Renal pelvis (tissue), 4 donors: Measurements from ENCODE around the gene KCNH2. TPM values are rescaled to one million over a fixed set of nuclear protein-coding genes. Genes with fewer than 3 reads are reported as not detected.
"Not testable (repeated sequence)": the region's sequence is repeated elsewhere in the genome, so short reads cannot be mapped to it uniquely, and the experiment has no call there.

Source experiments
- DNase-seq: peaks from one replicate; pipeline ENCODE4 v3.0.0-alpha.2; 2013
- polyA plus RNA-seq, 3 donors: library from polyadenylated mRNA; unstranded; fragments of 120-200 nt; gene quantifications; one replicate each; pipeline ENCODE4 v1.2.1, GENCODE V29; 2013; ENCODE audit not compliant: insufficient read length in 3 of 3

The KCNH2 gene
- polyA plus RNA-seq, 3 donors = 16.9 to 22.5 (median 21.0) TPM

- DNase-seq = no peak
Measured at GRCh38 chr7:151013356-151013732, 35.2 kb upstream of the KCNH2 start.

DNA sequence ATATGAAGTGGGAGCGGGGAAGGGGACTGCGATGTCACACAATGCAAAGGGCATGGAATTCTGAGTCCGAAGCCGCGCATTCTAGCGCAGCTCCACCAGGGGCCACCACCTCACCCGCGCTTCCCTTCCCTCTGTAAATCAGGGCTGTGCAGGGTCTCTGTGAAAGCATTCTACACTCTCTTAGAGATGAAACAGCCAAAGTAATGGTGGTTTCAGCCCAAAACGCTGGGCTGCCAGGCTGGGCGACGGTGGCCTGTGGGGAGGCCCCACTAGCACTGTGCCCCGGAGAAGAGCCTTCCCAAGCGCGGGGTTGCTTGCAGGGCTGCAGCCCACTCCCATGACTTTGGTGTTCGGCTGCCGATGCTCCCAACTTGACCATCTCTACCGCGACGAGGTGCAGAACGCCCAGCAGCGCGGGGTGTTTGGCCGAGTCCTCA, 34.8 kb upstream of the KCNH2 start:
- no peak for DNase-seq

DNA sequence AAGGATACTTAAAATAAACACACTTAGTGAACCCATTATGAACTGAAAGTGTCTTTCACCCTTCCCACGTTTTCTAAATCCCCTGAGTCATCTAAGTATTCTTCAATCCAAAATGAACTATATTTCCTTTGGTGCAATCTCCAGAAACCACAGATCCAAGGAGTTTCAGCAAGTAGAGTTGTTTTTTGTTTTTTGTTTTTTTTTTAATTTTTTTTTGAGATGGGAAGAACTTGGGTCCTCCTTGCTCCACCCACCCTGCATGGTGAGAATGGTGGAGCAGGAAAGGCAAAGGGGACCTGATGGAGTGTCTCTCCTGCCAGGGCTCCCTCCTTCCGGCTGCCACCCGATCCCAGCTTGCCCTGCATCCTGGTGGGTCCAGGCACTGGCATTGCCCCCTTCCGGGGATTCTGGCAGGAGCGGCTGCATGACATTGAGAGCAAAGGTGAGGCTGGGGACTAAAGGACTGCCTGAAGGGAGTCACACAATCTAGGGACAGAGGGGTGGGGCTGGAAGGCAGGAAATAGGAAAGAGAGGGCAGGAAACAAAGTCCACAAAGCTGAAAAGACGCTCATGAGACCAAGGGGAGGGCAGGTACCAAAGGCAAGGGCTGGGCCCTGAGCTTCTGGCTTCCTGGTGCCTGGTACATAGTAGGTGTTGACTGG, 34.0 kb upstream of the KCNH2 start:
- no peak for DNase-seq

DNA sequence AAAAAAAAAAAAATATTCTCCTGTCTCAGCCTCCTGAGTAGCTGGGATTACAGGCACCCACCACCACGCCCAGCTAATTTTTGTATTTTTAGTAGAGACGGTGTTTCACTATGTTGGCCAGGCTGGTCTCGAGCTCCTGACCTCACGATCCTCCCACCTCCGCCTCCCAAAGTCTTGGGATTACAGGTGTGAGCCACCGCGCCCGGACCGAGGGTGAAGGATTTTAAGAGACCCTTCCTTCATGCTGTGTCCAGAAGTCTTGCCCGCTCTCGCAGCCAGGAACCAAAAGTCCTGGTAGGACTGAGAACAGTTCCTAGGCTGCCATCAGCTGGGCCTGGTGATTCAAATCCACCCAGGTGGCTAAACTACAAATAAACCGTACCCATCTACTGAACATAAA, 33.5 kb upstream of the KCNH2 start:
- not testable (repeated sequence) for DNase-seq

DNA sequence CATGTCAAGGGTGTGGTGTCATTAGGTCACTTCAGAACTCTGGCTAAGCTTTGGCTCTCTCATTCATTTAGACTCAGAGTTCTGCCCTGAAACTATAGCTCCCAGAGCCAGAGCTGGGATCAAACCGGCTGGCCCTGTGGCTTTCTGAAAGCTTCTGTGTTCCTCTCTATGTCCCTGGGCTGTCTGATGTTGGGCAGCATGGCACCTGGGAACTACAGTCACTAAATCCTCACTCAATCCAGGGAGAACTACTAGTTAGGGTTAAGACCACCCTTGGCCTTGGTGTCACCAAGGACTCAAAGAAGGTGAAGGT, 32.9 kb upstream of the KCNH2 start:
- DNase-seq = no peak

DNA sequence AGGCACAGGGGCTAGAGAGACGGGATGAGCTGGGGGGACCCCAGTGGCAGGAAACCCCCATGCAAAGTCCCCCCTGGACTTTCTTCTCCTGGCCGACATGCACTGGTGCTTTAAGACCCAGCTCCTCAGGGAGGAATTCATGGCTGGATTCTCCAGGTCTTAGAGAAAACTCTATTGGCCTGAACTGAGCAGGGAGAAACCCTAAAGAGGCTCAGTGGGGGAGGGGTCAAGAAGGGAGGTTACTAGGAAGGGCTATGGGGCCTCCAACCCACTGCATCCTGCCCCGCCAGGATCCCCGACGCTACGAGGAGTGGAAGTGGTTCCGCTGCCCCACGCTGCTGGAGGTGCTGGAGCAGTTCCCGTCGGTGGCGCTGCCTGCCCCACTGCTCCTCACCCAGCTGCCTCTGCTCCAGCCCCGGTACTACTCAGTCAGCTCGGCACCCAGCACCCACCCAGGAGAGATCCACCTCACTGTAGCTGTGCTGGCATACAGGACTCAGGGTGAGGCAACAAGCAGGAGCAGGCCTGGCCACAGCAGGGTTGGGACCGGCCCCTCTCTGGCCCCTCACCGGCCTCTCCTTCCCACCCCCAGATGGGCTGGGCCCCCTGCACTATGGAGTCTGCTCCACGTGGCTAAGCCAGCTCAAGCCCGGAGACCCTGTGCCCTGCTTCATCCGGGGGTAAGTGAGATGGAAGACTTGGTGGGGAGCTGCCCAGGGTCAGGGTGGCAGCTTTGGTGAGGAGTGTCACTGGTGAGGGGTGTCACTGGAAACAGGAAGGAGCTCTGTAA, 32.4 kb upstream of the KCNH2 start:
- no peak for DNase-seq

DNA sequence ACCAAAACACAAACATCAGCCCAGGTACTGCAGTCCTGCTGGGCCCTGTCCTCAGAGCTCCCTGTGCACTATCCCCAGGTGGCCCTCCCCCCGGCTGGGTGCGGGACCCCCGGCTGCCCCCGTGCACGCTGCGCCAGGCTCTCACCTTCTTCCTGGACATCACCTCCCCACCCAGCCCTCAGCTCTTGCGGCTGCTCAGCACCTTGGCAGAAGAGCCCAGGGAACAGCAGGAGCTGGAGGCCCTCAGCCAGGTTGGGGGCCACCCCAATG, 31.9 kb upstream of the KCNH2 start:
- no peak for DNase-seq

- no peak for DNase-seq
Measured at GRCh38 chr7:151009327-151010036, 31.4 kb upstream of the KCNH2 start.

GRCh38 chr7:151008511-151009323, 30.6 kb upstream of the KCNH2 start:
- DNase-seq = no peak

GRCh38 chr7:151008143-151008510, 30.0 kb upstream of the KCNH2 start:
- DNase-seq = no peak

- DNase-seq = no peak
Measured at GRCh38 chr7:151007469-151007898, 29.4 kb upstream of the KCNH2 start.

- DNase-seq = no peak
Measured at GRCh38 chr7:151006590-151007300, 28.6 kb upstream of the KCNH2 start.

- DNase-seq = no peak
Measured at GRCh38 chr7:151005566-151005965, 27.4 kb upstream of the KCNH2 start.

DNA sequence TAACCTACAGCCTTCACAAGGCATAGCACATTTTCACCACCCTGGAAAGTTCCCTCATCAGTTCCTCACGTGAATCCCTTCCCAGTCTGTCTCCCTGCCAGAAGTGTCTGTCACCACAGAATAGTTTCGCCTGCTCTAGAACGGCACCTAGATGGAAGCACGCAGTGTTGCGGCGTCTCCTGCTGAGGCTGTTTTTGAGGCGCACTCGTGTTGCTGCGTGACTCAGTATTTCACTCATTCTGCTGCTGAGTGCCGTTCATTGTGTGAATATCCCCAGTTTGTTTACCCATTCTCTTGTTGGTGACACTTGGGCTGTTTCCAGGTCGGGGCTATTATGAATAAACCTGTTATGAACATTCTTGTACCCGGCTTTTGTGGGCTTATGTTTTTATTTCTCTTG, 25.5 kb upstream of the KCNH2 start:
- DNase-seq = no peak

DNA sequence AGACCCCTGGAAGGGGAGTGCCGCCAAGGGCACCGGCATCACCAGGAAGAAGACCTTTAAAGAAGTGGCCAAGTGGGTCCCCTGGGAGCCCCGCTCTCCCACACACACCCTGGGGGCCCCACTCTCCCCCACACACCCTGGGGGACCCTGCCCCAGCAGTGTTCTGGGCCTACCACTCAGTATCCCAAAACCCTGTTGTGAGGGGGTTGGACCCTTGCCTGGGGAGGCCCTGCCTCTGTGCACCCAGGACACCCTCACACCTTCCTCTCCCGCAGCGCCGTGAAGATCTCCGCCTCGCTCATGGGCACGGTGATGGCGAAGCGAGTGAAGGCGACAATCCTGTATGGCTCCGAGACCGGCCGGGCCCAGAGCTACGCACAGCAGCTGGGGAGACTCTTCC, 23.4 kb upstream of the KCNH2 start:
- DNase-seq = no peak

- no peak for DNase-seq
Measured at GRCh38 chr7:151000897-151001495, 22.9 kb upstream of the KCNH2 start.

DNA sequence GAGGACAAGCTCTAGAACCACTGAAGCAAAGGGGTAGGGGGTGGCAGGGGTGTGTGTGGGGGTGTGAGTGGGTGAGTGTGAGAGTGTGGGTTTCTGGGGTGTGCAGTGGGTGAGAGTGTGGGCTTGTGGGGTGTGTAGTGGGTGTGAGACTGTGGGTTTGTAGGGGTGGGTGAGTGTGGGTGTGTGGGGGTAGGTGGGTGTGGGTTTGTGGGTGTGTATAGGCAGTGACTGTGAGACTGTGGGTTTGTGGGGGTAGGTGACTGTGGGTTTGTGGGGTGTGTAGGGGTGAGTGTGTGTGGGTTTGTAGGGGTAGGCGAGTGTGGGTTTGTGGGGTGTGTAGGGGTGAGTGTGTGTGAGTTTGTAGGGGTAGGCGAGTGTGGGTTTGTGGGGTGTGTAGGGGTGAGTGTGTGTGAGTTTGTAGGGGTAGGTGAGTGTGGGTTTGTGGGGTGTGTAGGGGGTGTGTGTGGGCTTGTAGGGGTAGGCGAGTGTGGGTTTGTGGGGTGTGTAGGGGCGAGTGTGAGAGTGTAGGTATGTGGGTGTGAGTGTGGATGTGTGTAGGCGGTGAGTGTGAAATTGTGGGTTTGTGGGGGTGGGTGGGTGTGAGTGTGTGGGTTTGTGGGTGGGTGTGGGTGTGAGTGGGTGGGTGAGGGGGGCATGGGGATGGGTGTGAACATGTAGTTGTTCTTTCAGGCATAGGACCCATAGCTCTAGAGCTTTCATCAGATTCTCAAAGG, 21.5 kb upstream of the KCNH2 start:
- no peak for DNase-seq

- no peak for DNase-seq
Measured at GRCh38 chr7:150999001-150999400, 20.9 kb upstream of the KCNH2 start.

DNA sequence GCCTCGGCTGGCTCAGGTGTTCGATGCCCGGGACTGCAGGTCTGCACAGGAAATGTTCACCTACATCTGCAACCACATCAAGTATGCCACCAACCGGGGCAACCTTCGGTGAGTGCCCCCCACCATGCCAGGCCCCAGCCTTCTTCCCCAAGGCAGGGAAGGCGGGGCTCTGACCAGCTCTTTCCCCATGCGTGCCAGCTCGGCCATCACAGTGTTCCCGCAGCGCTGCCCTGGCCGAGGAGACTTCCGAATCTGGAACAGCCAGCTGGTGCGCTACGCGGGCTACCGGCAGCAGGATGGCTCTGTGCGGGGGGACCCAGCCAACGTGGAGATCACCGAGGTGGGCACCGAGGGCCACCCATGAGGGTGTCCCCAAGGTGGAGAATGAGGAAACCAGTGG, 20.2 kb upstream of the KCNH2 start:
- no peak for DNase-seq

GRCh38 chr7:150997817-150998216, 19.7 kb upstream of the KCNH2 start:
- no peak for DNase-seq

GRCh38 chr7:150997075-150997511, 19.0 kb upstream of the KCNH2 start:
- no peak for DNase-seq
